Thyroid gland (tissue), 4 donors: ENCODE measurements around the gene RPTOR. TPM values are rescaled to one million over a fixed set of nuclear protein-coding genes. Genes with fewer than 3 reads are reported as not detected.

ENCODE experiments used
- DNase-seq, 2 donors: peaks; one replicate each; pipeline ENCODE4 v3.0.0-alpha.2; 2019
- H3K27ac ChIP-seq, 3 donors: fragments of 200-600 bp; sonication (generic); 1 replicate in 2 of 3; 2 replicates in 1 of 3; pipeline ENCODE4 v1.5.1; 2016 to 2019; ENCODE audit warnings: mild to moderate bottlenecking in 1 of 3, moderate library complexity in 1 of 3
- H3K27me3 ChIP-seq: fragments of 200-600 bp; sonication (generic); one replicate; pipeline ENCODE4 v1.5.1; 2019
- H3K36me3 ChIP-seq, 2 donors: fragments of 200-600 bp; sonication (generic); one replicate each; pipeline ENCODE4 v1.5.1; 2016 to 2019
- H3K4me1 ChIP-seq, 2 donors: fragments of 200-600 bp; sonication (generic); one replicate each; pipeline ENCODE4 v1.5.1; 2017 to 2019
- H3K4me3 ChIP-seq, 3 donors: fragments of 200-600 bp; sonication (generic); replicated peaks in 1 of 3; 1 replicate in 2 of 3; 2 replicates in 1 of 3; pipeline ENCODE4 v1.5.1; 2016; ENCODE audit warnings: mild to moderate bottlenecking in 1 of 3
- H3K9me3 ChIP-seq: fragments of 200-600 bp; sonication (generic); one replicate; pipeline ENCODE4 v1.5.1; 2017
- CTCF ChIP-seq, 6 experiments: fragments of 200-600 bp in 3 of 6; fragments of 450-650 bp in 3 of 6; sonication (generic) in 3 of 6; IDR thresholded peaks; one replicate each; pipeline ENCODE4 v1.5.1; 2016 to 2019; ENCODE audit warnings: antibody characterized with exemption in 6 of 6, mild to moderate bottlenecking in 2 of 6, inconsistent platforms in 1 of 6, moderate library complexity in 1 of 6
- POLR2A ChIP-seq, 2 donors: fragments of 450-650 bp; IDR thresholded peaks; one replicate each; pipeline ENCODE4 v1.6.1; 2017; ENCODE audit warnings: antibody characterized with exemption in 2 of 2, mild to moderate bottlenecking in 2 of 2, moderate library complexity in 1 of 2
- WGBS, 2 donors: methylation state at CpG; one replicate each; pipeline ENCODE4 v1.1.5; 2017; 5-methylcytosine and 5-hydroxymethylcytosine counted together
- intact Hi-C: fragments of 100-400 bp; cut with DNase I; formaldehyde crosslinking; loops from one replicate; pipeline ENCODE4 v1.15.1; 2023
- total RNA-seq, 4 donors: library from RNA; depleted of rRNA; stranded (reverse); fragments of >200 nt; gene quantifications; one replicate each; pipeline ENCODE4 v1.2.3, GENCODE V29; 2016

The RPTOR gene
- total RNA-seq, 4 donors from 2014 or later = 24.2 to 58.1 (median 34.5) TPM

DNA sequence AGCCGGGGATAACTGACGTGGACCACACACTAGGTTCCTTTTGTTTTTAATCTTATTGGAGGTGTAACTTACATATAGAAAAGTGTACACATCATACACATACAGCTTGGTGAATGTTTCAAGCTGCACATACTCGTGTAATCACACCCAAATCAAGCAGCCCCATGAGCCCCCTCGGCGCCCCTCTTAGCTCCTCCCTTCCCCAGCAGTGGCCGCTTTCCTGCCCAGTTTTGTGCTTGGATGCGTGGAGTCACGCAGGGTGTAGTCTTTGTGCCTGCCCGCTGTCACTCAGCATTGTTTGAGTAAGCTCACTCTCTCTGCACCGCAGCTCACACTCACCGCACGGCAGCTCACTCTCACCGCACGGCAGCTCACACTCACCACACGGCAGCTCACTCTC is 295.3 kb downstream of the RPTOR start:
- WGBS, 2 donors = 89 to 93% methylated on average over 15 of the region's 15 CpGs
- intact Hi-C loops = no loop called here
- no peak for DNase-seq
- TF ChIP-seq POLR2A (IDR thresholded peaks at IDR 0.05) (no peak), CTCF (IDR thresholded peaks at IDR 0.05) (no peak)
- Histone ChIP-seq H3K4me1 (no peaks in the 10 kb centered on the region), H3K4me3 (no peak overlapping the region), H3K9me3 (no peaks in the 10 kb centered on the region), H3K27ac (no peak overlapping the region), H3K27me3 (no peaks in the 10 kb centered on the region), H3K36me3 (peaks cover 0 to 6% of the 10 kb centered on the region in 2 donors)

GRCh38 chr17:80842456-80843013 is 297.9 kb downstream of the RPTOR start:
- peaks cover 7 to 9% of the 10 kb centered on the region in 2 donors for H3K36me3 ChIP-seq
- no peak overlapping the region for H3K27ac ChIP-seq
- no peaks in the 10 kb centered on the region for H3K27me3 ChIP-seq
- no peak for TF ChIP-seq CTCF (IDR thresholded peaks at IDR 0.05)
- no peak for TF ChIP-seq POLR2A (IDR thresholded peaks at IDR 0.05)
- H3K4me3 ChIP-seq = no peak overlapping the region
- 86 to 87% methylated on average over 15 of the region's 15 CpGs for WGBS, 2 donors
- H3K4me1 ChIP-seq = no peaks in the 10 kb centered on the region
- no peak for DNase-seq
- H3K9me3 ChIP-seq = no peaks in the 10 kb centered on the region
- intact Hi-C loops = no loop called here

DNA sequence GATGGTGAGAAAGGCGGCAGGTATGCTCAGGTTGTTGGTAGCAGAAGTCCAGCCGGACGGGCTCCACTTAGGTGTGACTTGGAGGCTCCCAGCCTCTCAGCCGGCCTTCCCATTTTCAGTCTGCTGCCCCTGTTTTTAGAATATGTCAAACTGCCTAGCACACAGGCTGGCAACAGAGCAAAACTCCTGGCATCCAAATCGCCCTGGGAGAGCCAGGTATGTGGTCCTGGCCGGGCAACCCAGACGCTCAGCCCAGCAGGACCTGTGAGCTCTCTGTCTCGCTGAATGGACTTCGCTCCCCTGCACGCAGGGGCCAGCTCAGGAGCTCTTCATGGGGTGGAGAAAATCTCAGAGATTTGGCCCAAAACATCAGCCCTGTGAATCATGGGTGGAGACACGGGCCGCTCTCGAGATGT is 299.1 kb downstream of the RPTOR start:
- Histone ChIP-seq H3K9me3 (no peaks in the 10 kb centered on the region), H3K27ac (no peak overlapping the region), H3K27me3 (no peaks in the 10 kb centered on the region), H3K4me3 (no peak overlapping the region), H3K4me1 (no peaks in the 10 kb centered on the region), H3K36me3 (peaks cover 3 to 7% of the 10 kb centered on the region in 2 donors)
- intact Hi-C loops = no loop called here
- DNase-seq = no peak
- WGBS, 2 donors = 94 to 96% methylated on average over 7 to 12 of the region's 13 CpGs
- no peak for TF ChIP-seq POLR2A (IDR thresholded peaks at IDR 0.05)
- no peak for TF ChIP-seq CTCF (IDR thresholded peaks at IDR 0.05)

GRCh38 chr17:80844418-80844990 is 299.9 kb downstream of the RPTOR start:
- no peaks in the 10 kb centered on the region for H3K9me3 ChIP-seq
- WGBS, 2 donors = 91 to 92% methylated on average over 24 to 25 of the region's 25 CpGs
- DNase-seq = no peak
- intact Hi-C loops = no loop called here
- no peaks in the 10 kb centered on the region for H3K27me3 ChIP-seq
- H3K36me3 ChIP-seq = peaks cover 3 to 7% of the 10 kb centered on the region in 2 donors
- H3K27ac ChIP-seq = no peak overlapping the region
- TF ChIP-seq POLR2A (IDR thresholded peaks at IDR 0.05) = no peak
- no peak for TF ChIP-seq CTCF (IDR thresholded peaks at IDR 0.05)
- H3K4me1 ChIP-seq = no peaks in the 10 kb centered on the region
- H3K4me3 ChIP-seq = no peak overlapping the region

DNA sequence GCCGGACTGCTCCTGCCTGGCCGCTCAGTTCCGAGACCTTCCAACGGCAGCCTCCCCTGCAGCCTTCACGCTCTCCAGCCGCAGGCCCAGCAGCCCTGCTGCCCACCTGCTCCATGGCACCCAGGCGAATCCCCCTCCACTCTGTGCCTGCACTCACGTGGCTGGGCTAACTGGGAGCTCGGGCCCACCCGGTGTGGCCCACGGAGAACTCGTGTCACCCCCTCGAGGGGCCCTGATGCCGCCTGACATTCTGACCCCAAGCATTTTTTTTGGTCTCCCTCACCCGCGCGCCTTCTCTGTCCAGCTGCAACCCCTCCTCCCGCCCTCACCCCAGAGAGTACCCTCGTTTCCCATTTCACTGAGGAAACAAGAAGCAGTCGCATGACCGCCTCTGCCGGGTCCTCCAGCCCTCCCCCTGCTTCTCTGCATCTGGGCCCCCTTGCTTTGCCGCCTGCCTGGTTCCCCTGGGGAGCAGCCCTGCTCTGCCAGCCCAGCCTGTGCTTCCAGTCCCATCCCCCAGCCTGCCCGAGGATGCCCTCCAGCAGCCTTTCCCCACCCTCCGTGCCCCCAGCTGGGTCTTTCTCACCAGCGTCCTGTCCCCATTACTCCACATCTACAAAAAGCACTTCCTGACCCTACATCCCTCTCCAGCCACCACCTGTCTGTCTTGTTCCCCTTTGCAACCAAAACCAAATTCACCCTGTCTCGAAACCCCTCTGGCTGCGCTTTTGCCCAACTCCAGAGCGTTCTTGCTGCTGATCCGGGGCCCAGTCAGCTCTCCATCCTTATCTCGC is 300.6 kb downstream of the RPTOR start:
- Histone ChIP-seq H3K9me3 (no peaks in the 10 kb centered on the region), H3K4me3 (no peak overlapping the region), H3K27me3 (no peaks in the 10 kb centered on the region), H3K4me1 (no peaks in the 10 kb centered on the region), H3K27ac (no peak overlapping the region), H3K36me3 (peaks cover 3 to 7% of the 10 kb centered on the region in 2 donors)
- no peak for DNase-seq
- TF ChIP-seq CTCF (IDR thresholded peaks at IDR 0.05) (no peak), POLR2A (IDR thresholded peaks at IDR 0.05) (no peak)
- intact Hi-C loops = no loop called here
- WGBS, 2 donors = 80 to 86% methylated on average over 31 of the region's 31 CpGs
